Measurements from ENCODE around the gene AFDN.

The AFDN gene

DNA sequence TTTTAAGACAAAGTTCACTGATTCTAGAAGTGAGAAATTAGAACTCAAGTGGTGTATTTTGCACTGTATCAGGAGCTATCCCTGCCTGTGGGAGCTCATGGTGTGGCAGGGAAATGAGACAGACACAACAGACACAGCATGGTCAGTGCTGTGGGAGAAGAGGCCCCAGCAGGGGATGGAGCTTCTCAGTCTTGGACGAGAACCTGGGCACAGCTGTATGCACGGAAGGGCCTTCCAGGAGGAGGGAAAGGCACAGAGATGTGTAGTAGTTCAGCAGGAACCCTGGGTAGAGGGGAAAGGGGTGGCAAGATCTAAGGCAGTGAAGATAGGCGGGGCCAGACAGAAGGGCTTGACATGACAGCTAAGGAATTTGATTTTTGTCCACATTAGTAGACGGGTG lies 122.0 kb downstream of the AFDN start:
- TF ChIP-seq, protein P1, sequence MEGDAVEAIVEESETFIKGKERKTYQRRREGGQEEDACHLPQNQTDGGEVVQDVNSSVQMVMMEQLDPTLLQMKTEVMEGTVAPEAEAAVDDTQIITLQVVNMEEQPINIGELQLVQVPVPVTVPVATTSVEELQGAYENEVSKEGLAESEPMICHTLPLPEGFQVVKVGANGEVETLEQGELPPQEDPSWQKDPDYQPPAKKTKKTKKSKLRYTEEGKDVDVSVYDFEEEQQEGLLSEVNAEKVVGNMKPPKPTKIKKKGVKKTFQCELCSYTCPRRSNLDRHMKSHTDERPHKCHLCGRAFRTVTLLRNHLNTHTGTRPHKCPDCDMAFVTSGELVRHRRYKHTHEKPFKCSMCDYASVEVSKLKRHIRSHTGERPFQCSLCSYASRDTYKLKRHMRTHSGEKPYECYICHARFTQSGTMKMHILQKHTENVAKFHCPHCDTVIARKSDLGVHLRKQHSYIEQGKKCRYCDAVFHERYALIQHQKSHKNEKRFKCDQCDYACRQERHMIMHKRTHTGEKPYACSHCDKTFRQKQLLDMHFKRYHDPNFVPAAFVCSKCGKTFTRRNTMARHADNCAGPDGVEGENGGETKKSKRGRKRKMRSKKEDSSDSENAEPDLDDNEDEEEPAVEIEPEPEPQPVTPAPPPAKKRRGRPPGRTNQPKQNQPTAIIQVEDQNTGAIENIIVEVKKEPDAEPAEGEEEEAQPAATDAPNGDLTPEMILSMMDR (conservative IDR thresholded peaks at IDR 0.05; ENCODE audit: control insufficient read depth, insufficient read depth, low read depth, low read length): no peak
- DNase-seq (ENCODE audit: low read depth): no peak
- H3K4me3 ChIP-seq (ENCODE audit: control insufficient read depth, low read depth, low read length): no peak overlapping the region

DNA sequence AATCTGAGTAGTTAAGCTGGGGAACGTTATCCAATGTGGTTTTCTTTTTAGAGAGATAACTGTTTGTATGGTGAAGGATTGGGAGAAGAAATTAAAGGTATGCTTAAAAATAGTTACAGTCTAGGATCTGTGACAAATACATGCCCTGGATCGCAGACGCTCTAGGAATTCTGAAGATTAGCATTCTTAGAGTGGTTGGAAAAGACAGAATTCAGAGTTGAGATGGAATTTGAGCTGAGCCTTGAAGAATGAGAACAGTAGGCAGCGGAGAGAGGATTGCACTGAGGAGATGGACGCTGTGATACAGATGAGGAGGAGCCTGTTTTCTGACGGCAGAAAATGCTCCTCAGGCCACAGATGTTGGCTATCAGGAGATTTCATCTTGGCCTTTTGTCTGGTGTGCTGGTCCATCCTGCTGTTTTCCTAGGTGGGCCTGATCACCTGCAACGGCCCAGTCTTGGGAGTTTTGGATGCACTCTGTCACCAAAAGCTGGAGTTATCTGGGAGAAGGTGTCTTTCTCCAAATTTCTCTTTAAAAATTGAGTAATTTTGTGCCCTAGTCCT lies 122.5 kb downstream of the AFDN start:
- DNase-seq (ENCODE audit: low read depth): no peak
- H3K4me3 ChIP-seq (ENCODE audit: control insufficient read depth, low read depth, low read length): no peak overlapping the region
- TF ChIP-seq, protein P1 (conservative IDR thresholded peaks at IDR 0.05; ENCODE audit: control insufficient read depth, insufficient read depth, low read depth, low read length): no peak

DNA sequence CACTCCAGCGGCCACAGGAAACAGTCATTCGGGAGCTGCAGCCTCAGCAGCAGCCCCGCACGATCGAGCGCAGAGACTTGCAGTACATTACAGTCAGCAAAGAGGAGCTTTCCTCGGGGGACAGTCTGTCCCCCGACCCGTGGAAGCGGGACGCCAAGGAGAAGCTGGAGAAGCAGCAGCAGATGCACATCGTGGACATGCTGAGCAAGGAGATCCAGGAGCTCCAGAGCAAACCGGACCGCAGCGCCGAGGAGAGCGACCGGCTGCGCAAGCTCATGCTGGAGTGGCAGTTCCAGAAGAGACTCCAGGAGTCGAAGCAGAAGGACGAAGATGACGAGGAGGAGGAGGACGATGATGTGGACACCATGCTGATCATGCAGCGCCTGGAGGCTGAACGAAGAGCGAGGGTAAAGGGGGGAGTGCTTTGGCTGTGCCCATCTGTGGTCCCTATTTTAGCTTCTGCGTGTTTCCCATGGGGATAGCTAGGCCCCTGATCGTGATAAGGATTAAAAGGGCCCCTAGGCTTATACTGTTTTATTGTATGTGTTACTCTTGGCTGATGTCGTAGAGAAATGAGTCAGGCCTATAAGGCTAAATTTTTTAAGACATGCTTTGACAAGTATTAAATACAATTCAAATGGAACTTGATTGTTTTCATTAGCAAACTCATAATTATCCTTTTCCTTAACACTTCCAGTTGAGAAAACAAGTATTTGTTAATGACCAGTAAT lies 125.2 kb downstream of the AFDN start:
- TF ChIP-seq, protein P1 (conservative IDR thresholded peaks at IDR 0.05; ENCODE audit: control insufficient read depth, insufficient read depth, low read depth, low read length): no peak
- DNase-seq (ENCODE audit: low read depth): no peak
- no peak overlapping the region for H3K4me3 ChIP-seq (ENCODE audit: control insufficient read depth, low read depth, low read length)

DNA sequence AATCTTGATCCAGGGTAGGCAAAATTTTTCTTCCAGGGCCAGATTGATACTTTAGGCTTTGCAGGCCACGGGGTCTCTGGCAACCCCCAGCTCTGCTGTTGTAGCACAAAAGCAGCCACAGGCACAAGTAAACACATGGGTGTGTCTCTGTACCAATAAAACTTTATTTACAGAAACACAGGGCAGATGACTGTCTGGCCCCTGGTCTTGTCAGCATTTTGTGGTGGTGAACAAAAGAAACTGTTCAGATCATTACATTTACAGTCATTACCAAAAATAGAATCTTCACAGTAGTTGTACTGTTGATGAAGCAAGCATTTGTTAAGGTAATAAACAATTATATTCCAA lies 125.8 kb downstream of the AFDN start:
- no peak for DNase-seq (ENCODE audit: low read depth)
- TF ChIP-seq, protein P1 (conservative IDR thresholded peaks at IDR 0.05; ENCODE audit: control insufficient read depth, insufficient read depth, low read depth, low read length): no peak
- H3K4me3 ChIP-seq (ENCODE audit: control insufficient read depth, low read depth, low read length): no peak overlapping the region

DNA sequence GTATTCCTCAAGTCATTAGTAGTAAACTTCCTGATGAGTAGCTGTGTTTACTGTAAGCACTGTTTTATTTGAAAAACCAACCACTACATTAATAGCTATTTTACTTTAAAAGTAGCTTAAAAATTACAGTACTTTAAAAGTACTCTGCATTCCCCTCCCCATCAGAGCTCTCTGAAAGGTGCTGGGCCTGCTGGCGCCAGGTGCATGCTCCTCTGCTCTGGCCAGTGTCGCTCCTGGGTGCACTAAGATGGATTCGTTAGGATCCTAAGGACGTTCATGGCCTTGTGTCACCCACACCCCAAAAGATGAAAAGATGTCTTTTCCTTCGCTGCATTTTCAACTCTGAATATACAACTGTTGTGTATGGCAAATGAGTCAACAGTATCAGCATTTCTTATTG lies 126.8 kb downstream of the AFDN start:
- DNase-seq (ENCODE audit: low read depth): no peak
- TF ChIP-seq, protein P1 (conservative IDR thresholded peaks at IDR 0.05; ENCODE audit: control insufficient read depth, insufficient read depth, low read depth, low read length): no peak
- H3K4me3 ChIP-seq (ENCODE audit: control insufficient read depth, low read depth, low read length): no peak overlapping the region

DNA sequence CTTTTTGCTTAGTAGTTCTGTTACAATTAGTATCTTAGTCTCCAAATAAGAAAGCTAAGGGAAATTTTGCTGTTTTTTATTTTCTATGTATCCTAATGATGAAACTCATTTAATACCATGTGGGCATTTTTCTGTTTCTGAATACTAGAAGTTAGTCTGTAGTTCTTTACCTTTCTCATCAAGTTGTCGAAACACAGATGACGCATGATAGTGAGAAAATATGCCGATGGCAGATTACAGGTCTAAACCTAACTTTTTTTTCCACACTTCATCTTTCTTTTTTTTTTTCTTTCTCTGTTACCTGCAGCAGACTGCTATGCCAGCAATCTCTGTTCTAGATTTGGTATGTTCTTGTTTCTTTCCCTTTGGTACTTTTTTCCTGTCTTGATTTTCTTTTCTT lies 127.4 kb downstream of the AFDN start:
- DNase-seq (ENCODE audit: low read depth): no peak
- TF ChIP-seq, protein P1 (conservative IDR thresholded peaks at IDR 0.05; ENCODE audit: control insufficient read depth, insufficient read depth, low read depth, low read length): no peak
- no peak overlapping the region for H3K4me3 ChIP-seq (ENCODE audit: control insufficient read depth, low read depth, low read length)

All from fibroblast of mammary gland (primary cell).